Lung (tissue), 12 donors: ENCODE results near the gene CROCC. TPM values are rescaled to one million over a fixed set of nuclear protein-coding genes. Genes with fewer than 3 reads are reported as not detected.
A peak's percentile ranks its signal among the peaks of the same experiment; 100 is the strongest.

Experiments used
- ATAC-seq: fragments of 200-7000 bp; cut with Tn5 transposase; one replicate; pipeline ENCODE4 v1.9.1; 2020; ENCODE audit warnings: moderate number of reproducible peaks; ENCODE audit not compliant: insufficient read depth, low FRiP score
- DNase-seq, 3 donors: peaks; one replicate each; pipeline ENCODE4 v3.0.0-alpha.2; 2013 to 2017
- H3K27ac ChIP-seq, 2 donors: one replicate each; pipeline ENCODE4 v1.5.1; 2013; ENCODE audit warnings: mild to moderate bottlenecking in 2 of 2, moderate library complexity in 2 of 2, control low read depth in 1 of 2, inconsistent platforms in 1 of 2, low read depth in 1 of 2, low read length in 1 of 2
- H3K27me3 ChIP-seq, 3 donors: one replicate each; pipeline ENCODE4 v1.5.1; 2013; ENCODE audit warnings: low read length in 2 of 3; ENCODE audit not compliant: control insufficient read depth in 3 of 3, insufficient read depth in 3 of 3
- H3K36me3 ChIP-seq, 4 donors: one replicate each; pipeline ENCODE4 v1.5.1; 2013; ENCODE audit warnings: low read length in 4 of 4, mild to moderate bottlenecking in 1 of 4, moderate library complexity in 1 of 4; ENCODE audit not compliant: control insufficient read depth in 4 of 4, insufficient read depth in 4 of 4
- H3K4me1 ChIP-seq, 5 donors: one replicate each; pipeline ENCODE4 v1.5.1; 2013; ENCODE audit warnings: low read length in 5 of 5, mild to moderate bottlenecking in 2 of 5, moderate library complexity in 1 of 5; ENCODE audit not compliant: control insufficient read depth in 5 of 5, insufficient read depth in 5 of 5
- H3K4me3 ChIP-seq: one replicate; pipeline ENCODE4 v1.5.1; 2013; ENCODE audit warnings: mild to moderate bottlenecking, control low read depth, moderate library complexity
- H3K9ac ChIP-seq, 2 donors: one replicate each; pipeline ENCODE4 v1.5.1; 2013; ENCODE audit warnings: low read length in 2 of 2, control low read depth in 1 of 2; ENCODE audit not compliant: insufficient read depth in 1 of 2
- H3K9me3 ChIP-seq, 4 donors: one replicate each; pipeline ENCODE4 v1.5.1; 2013; ENCODE audit warnings: low read length in 3 of 4, mild to moderate bottlenecking in 1 of 4, moderate library complexity in 1 of 4; ENCODE audit not compliant: control insufficient read depth in 4 of 4, insufficient read depth in 3 of 4
- WGBS, 2 donors: extraction: QIAGEN DNeasy Blood & Tissue Kit; methylation state at CpG; one replicate each; pipeline ENCODE4 v1.1.7; 2013; 5-methylcytosine and 5-hydroxymethylcytosine counted together
- polyA plus RNA-seq, 2 donors: library from polyadenylated mRNA; stranded (reverse); fragments of 200-250 nt; gene quantifications; one replicate each; pipeline ENCODE4 v1.2.1, GENCODE V29; 2013
- total RNA-seq, 2 donors: library from RNA; depleted of rRNA in 1 of 2; stranded (reverse); fragments of >200 nt in 1 of 2; gene quantifications; one replicate each; pipeline ENCODE4 v1.2.1, GENCODE V29; 2014 to 2021
- TF ChIP-seq, protein P1 (sequence below): IDR thresholded peaks from 2 replicates; pipeline ENCODE4 v1.5.1; 2012; ENCODE audit warnings: mild to moderate bottlenecking; ENCODE audit errors: control extremely low read depth, extremely low read depth
- donor health status: control.
- donor health status: control.
- donor health status: Bipolar disorder and iron deficiency.
- donor health status: healthy.
- donor health status: DM: yes; HTN: yes; CAD: no.

Gene CROCC
- total and polyA plus RNA-seq, 4 donors = 14.9 to 42.2 (median 28.5) TPM

- 94 to 95% methylated on average over 13 of the region's 13 CpGs for WGBS, 2 donors
- H3K4me3 ChIP-seq = no peak overlapping the region
- peaks cover 0 to 18% (median 4%) of the 10 kb centered on the region in 4 donors for H3K36me3 ChIP-seq
- DNase-seq = no peak
- no peak overlapping the region for H3K9ac ChIP-seq
- H3K27ac ChIP-seq = no peak overlapping the region
- peaks cover 0 to 1% (median 0%) of the 10 kb centered on the region in 4 donors for H3K9me3 ChIP-seq
- TF ChIP-seq, protein P1, sequence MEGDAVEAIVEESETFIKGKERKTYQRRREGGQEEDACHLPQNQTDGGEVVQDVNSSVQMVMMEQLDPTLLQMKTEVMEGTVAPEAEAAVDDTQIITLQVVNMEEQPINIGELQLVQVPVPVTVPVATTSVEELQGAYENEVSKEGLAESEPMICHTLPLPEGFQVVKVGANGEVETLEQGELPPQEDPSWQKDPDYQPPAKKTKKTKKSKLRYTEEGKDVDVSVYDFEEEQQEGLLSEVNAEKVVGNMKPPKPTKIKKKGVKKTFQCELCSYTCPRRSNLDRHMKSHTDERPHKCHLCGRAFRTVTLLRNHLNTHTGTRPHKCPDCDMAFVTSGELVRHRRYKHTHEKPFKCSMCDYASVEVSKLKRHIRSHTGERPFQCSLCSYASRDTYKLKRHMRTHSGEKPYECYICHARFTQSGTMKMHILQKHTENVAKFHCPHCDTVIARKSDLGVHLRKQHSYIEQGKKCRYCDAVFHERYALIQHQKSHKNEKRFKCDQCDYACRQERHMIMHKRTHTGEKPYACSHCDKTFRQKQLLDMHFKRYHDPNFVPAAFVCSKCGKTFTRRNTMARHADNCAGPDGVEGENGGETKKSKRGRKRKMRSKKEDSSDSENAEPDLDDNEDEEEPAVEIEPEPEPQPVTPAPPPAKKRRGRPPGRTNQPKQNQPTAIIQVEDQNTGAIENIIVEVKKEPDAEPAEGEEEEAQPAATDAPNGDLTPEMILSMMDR = no peak
- ATAC-seq = no peak
- H3K27me3 ChIP-seq = no peaks in the 10 kb centered on the region
- peaks cover 0 to 32% (median 9%) of the 10 kb centered on the region in 5 donors for H3K4me1 ChIP-seq
Measured at GRCh38 chr1:16965486-16966067, 43.8 kb downstream of the CROCC start.

- peaks cover 0 to 1% (median 0%) of the 10 kb centered on the region in 4 donors for H3K9me3 ChIP-seq
- H3K4me1 ChIP-seq = peaks cover 0 to 27% (median 9%) of the 10 kb centered on the region in 5 donors
- ATAC-seq (no peak), DNase-seq (no peak)
- H3K27me3 ChIP-seq = no peaks in the 10 kb centered on the region
- 98% methylated on average over 22 of the region's 22 CpGs for WGBS, 2 donors
- peaks cover 0 to 19% (median 4%) of the 10 kb centered on the region in 4 donors for H3K36me3 ChIP-seq
- TF ChIP-seq, protein P1 = no peak
- no peak overlapping the region for H3K9ac ChIP-seq
- H3K27ac ChIP-seq = no peak overlapping the region
- no peak overlapping the region for H3K4me3 ChIP-seq
Measured at GRCh38 chr1:16966282-16966681, 44.6 kb downstream of the CROCC start.

- Histone ChIP-seq H3K9me3 (peaks cover 0 to 1% (median 0%) of the 10 kb centered on the region in 4 donors), H3K36me3 (peaks cover 0 to 20% (median 4%) of the 10 kb centered on the region in 4 donors), H3K27me3 (no peaks in the 10 kb centered on the region), H3K4me3 (no peak overlapping the region), H3K27ac (peak overlapping the region in 1 of 2 donors; percentile 16), H3K4me1 (peaks cover 0 to 29% (median 10%) of the 10 kb centered on the region in 5 donors), H3K9ac (no peak overlapping the region)
- TF ChIP-seq, protein P1 = no peak
- 38 to 80% methylated on average over 7 of the region's 7 CpGs for WGBS, 2 donors
- DNase-seq (peak; percentile 92 to 96 (median 92)), ATAC-seq (no peak)
Measured at GRCh38 chr1:16967095-16967575, 45.4 kb downstream of the CROCC start.
